D721Med (cell line): ENCODE measurements around the gene TSPAN16.

Experiments
- DNase-seq: peaks from one replicate; pipeline ENCODE4 v3.0.0; 2011; ENCODE audit warnings: low spot score; ENCODE audit not compliant: insufficient read length
- FAIRE-seq: peaks from 2 replicates; lab custom pipeline; 2011; peaks lifted over from hg19 to GRCh38; lab: Jason Lieb, UNC
- CTCF ChIP-seq: IDR thresholded peaks from 2 replicates; pipeline ENCODE4 v1.5.1; 2012; ENCODE audit warnings: mild to moderate bottlenecking, control low read depth; ENCODE audit not compliant: insufficient read depth; ENCODE audit errors: missing control alignments

The TSPAN16 gene

GRCh38 chr19:11281356-11282049 is 14.5 kb upstream of the TSPAN16 start:
- FAIRE-seq (no peak), DNase-seq (no peak)
- no peak for TF ChIP-seq CTCF

GRCh38 chr19:11284515-11284914 is 11.4 kb upstream of the TSPAN16 start:
- FAIRE-seq (no peak), DNase-seq (no peak)
- no peak for TF ChIP-seq CTCF

- TF ChIP-seq CTCF, result no peak
- FAIRE-seq, result no peak
- DNase-seq, result no peak
These were observed 9.5 kb upstream of the TSPAN16 start for GRCh38 chr19:11286312-11286974.

GRCh38 chr19:11288349-11288748 is 7.6 kb upstream of the TSPAN16 start:
- DNase-seq (no peak), FAIRE-seq (no peak)
- no peak for TF ChIP-seq CTCF

GRCh38 chr19:11290256-11290655 is 5.7 kb upstream of the TSPAN16 start:
- FAIRE-seq (no peak), DNase-seq (no peak)
- TF ChIP-seq CTCF, result no peak

- FAIRE-seq (no peak), DNase-seq (no peak)
- TF ChIP-seq CTCF, result no peak
These were observed 4.5 kb upstream of the TSPAN16 start for GRCh38 chr19:11291415-11291814.

- no peak for DNase-seq
- no peak for FAIRE-seq
- no peak for TF ChIP-seq CTCF
These were observed 4.0 kb upstream of the TSPAN16 start for GRCh38 chr19:11291991-11292390.
